Middle frontal gyrus (tissue), 1 donor: ENCODE measurements around the gene MAOB.

ENCODE experiments used
- DNase-seq: peaks from one replicate; pipeline ENCODE4 v3.0.0-alpha.2; 2015; ENCODE audit warnings: low spot score; ENCODE audit errors: extremely low spot score

The MAOB gene

DNA sequence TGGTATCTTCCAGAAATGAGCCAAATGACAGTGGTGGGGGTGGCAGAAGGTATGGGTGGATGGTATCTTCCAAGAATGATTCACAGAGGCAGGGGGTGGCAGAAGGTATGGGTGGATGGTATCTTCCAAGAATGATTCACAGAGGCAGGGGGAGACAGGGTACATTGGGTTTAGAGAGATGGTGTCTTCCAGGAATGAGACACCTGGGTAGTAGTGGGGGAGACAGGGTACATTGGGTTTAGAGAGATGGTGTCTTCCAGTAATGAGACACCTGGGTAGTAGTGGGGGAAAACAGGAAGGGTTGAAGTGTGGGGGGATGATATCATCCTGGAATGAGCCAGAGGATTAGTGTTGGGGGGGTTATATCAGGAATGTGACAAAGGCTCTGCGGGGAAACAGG, 164.2 kb downstream of the MAOB start:
- no peak for DNase-seq

DNA sequence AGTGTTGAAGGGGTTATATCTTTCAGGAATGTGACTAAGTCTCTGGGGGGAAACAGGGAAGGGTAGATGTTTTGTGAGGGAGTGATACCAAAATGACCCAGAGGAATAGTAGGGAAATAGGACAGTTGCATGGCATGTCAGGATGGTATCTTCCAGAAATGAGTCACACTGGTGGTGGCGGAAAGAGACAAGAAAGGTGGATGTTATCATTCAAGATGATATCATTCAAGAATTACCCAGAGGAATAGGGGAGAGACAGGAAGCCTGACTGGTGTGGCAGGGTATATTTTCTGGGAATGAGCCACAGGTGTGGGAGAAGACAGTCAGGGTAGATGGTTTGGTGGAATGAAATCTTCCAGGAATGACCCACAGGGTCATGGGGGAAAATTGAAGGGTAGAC, 165.1 kb downstream of the MAOB start:
- no peak for DNase-seq

DNA sequence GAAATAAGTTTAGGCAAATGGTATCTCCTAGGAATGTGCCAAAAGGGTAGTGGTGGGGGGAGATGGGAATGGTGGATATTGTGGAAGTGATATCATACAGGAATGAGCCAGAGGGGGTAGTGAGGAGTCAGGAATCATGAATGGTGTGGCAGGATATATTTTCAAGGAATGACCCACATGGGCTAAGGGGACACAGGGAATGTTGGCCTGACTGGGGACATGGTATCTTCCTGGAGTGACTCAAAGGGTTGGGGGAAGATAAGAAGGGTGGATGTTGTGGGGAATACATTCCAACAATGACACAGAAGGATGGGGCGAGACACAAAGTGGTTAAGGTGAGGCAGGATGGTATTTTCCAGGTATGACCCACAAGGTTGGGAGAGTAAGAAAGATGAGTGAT, 165.6 kb downstream of the MAOB start:
- no peak for DNase-seq
